ENCODE data around the gene MRPS34.

DNA sequence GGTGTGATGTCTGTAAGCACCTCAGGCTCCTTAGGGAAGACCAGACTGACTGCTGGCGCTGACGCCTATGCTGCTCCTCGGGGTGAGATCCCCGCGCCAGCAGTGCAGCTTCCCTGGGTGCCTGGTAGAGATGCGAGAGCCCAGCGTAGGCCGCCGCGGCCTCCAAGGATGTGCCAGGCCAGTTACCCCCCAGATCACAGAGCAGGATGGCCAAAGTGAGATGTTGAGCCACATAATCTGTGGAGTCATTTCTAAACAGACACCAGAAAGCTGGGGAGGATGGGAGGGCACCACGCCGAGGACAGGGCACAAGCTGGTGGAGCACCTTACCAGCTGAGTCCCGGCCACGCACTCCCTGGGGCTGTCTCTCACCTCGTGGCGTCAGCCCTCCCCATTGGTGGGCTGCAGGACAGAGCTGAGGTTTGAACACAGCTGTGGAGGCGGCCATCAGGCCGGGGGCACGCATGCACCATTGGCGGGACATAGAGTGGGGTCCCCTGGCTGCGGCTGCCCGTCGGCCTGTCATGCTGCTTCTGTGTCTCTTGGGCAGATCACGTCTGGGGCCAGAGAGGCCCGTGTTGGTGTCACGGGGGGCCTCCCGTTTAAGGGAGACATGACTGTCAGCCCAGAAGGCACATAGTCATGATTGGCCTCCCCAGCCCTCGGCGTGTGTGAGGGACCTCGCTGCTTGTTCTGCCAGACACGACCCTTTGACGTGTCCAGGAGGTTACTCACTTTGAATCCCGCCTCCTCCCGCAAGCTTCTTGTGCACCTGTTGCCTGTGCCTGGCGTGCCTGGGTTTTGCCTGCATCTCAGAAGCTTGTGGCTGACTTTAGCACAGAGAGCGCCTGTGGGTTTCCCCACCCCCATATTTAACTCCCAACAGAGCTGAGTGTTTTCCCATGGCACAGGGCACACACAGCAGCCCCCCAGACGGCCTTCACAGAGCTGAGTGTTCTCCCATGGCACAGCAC, 45.0 kb downstream of the MRPS34 start:
- TF ChIP-seq, protein P1, sequence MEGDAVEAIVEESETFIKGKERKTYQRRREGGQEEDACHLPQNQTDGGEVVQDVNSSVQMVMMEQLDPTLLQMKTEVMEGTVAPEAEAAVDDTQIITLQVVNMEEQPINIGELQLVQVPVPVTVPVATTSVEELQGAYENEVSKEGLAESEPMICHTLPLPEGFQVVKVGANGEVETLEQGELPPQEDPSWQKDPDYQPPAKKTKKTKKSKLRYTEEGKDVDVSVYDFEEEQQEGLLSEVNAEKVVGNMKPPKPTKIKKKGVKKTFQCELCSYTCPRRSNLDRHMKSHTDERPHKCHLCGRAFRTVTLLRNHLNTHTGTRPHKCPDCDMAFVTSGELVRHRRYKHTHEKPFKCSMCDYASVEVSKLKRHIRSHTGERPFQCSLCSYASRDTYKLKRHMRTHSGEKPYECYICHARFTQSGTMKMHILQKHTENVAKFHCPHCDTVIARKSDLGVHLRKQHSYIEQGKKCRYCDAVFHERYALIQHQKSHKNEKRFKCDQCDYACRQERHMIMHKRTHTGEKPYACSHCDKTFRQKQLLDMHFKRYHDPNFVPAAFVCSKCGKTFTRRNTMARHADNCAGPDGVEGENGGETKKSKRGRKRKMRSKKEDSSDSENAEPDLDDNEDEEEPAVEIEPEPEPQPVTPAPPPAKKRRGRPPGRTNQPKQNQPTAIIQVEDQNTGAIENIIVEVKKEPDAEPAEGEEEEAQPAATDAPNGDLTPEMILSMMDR (IDR thresholded peaks at IDR 0.05) = no peak
- no peak for TF ChIP-seq POLR2A (IDR thresholded peaks at IDR 0.05)

All from lower leg skin (tissue), 3 donors.